SK-N-SH (cell line): ENCODE measurements around the gene POU2AF1.

Experiments used
- ELF1 ChIP-seq: IDR thresholded peaks from 2 replicates; pipeline ENCODE4 v1.4.0; 2012
- EP300 ChIP-seq, 2 experiments: IDR thresholded peaks; 2 replicates each; pipeline versions ENCODE4 v1.4.0 to v1.6.1; 2012; ENCODE audit warnings: borderline replicate concordance in 1 of 2, low read depth in 1 of 2, low read length in 1 of 2
- FOXM1 ChIP-seq: IDR thresholded peaks from 2 replicates; pipeline ENCODE4 v1.4.0; 2012; ENCODE audit warnings: low read depth, mild to moderate bottlenecking
- GABPA ChIP-seq: IDR thresholded peaks from 2 replicates; pipeline ENCODE4 v1.4.0; 2012; ENCODE audit warnings: low read depth, mild to moderate bottlenecking
- JUND ChIP-seq: IDR thresholded peaks from 2 replicates; pipeline ENCODE4 v1.4.0; 2012
- NRF1 ChIP-seq: IDR thresholded peaks from 2 replicates; pipeline ENCODE4 v1.6.1; 2012; ENCODE audit warnings: low read depth, mild to moderate bottlenecking, low read length
- POLR2AphosphoS5 ChIP-seq: IDR thresholded peaks from 2 replicates; pipeline ENCODE4 v1.6.1; 2012; ENCODE audit warnings: low read depth, low read length
- RXRA ChIP-seq: IDR thresholded peaks from 2 replicates; pipeline ENCODE4 v1.4.0; 2012; ENCODE audit warnings: low read depth, mild to moderate bottlenecking, borderline replicate concordance
- TAF1 ChIP-seq: IDR thresholded peaks from 2 replicates; pipeline ENCODE4 v1.6.1; 2012; ENCODE audit warnings: low read depth, mild to moderate bottlenecking, low read length, moderate library complexity, borderline replicate concordance
- TCF12 ChIP-seq: IDR thresholded peaks from 2 replicates; pipeline ENCODE4 v1.4.0; 2012
- TF ChIP-seq, protein P1 (sequence below): fragments of 200-600 bp; sonication (generic); IDR thresholded peaks from 2 replicates; pipeline ENCODE4 v1.6.1; 2017; ENCODE audit warnings: antibody characterized with exemption, mild to moderate bottlenecking, moderate library complexity
- TF ChIP-seq, protein P2 (sequence below): fragments of 150-350 bp; IDR thresholded peaks from 2 replicates; pipeline ENCODE4 v1.6.1; 2017; ENCODE audit warnings: antibody characterized with exemption, low read length, low read depth, borderline replicate concordance
- TF ChIP-seq, protein P3 (sequence below): IDR thresholded peaks from 2 replicates; pipeline ENCODE4 v1.4.0; 2012; ENCODE audit warnings: low read depth, borderline replicate concordance

DNA sequence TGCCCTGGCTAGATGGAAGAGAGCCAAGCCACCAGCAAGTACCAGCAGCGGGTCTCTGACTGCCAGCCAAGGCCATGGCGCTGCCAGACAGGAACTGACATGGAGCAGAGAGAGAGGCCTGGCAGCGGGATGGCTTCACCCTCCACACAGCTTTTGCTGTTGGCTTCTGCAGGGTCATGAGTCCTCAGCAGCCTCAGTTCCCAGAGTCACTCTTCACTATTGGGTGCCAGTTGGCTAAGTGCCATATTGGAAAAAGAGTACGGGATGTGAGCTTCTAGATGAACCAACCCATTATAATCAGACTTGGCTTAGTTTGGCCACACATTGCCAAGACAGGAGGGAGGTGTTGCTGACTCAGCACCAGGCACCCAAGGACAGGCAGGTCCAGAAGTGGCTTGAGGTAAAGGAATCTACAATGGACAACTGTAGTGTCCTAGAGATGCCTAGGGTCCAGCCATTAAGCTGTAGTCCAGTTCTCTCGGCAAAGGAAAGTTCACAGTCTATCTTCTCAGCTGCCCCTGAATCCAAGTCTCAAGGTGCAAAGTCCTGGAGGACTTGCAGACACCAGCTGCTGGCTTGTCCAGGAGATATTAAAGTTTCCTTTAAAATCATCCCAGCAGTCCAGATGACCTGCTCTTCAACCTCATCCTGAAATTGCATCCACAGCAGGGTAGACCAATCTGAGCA is 40.7 kb upstream of the POU2AF1 start:
- no peak for TF ChIP-seq EP300 (IDR thresholded peaks at IDR 0.05; ENCODE audit: borderline replicate concordance in 1 of 2, low read depth in 1 of 2, low read length in 1 of 2)
- TF ChIP-seq, protein P1, sequence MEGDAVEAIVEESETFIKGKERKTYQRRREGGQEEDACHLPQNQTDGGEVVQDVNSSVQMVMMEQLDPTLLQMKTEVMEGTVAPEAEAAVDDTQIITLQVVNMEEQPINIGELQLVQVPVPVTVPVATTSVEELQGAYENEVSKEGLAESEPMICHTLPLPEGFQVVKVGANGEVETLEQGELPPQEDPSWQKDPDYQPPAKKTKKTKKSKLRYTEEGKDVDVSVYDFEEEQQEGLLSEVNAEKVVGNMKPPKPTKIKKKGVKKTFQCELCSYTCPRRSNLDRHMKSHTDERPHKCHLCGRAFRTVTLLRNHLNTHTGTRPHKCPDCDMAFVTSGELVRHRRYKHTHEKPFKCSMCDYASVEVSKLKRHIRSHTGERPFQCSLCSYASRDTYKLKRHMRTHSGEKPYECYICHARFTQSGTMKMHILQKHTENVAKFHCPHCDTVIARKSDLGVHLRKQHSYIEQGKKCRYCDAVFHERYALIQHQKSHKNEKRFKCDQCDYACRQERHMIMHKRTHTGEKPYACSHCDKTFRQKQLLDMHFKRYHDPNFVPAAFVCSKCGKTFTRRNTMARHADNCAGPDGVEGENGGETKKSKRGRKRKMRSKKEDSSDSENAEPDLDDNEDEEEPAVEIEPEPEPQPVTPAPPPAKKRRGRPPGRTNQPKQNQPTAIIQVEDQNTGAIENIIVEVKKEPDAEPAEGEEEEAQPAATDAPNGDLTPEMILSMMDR, result no peak
- TF ChIP-seq POLR2AphosphoS5, result no peak
- TF ChIP-seq, protein P2, sequence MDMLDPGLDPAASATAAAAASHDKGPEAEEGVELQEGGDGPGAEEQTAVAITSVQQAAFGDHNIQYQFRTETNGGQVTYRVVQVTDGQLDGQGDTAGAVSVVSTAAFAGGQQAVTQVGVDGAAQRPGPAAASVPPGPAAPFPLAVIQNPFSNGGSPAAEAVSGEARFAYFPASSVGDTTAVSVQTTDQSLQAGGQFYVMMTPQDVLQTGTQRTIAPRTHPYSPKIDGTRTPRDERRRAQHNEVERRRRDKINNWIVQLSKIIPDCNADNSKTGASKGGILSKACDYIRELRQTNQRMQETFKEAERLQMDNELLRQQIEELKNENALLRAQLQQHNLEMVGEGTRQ, result no peak
- TF ChIP-seq, protein P3, sequence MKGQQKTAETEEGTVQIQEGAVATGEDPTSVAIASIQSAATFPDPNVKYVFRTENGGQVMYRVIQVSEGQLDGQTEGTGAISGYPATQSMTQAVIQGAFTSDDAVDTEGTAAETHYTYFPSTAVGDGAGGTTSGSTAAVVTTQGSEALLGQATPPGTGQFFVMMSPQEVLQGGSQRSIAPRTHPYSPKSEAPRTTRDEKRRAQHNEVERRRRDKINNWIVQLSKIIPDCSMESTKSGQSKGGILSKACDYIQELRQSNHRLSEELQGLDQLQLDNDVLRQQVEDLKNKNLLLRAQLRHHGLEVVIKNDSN, result no peak
- no peak for TF ChIP-seq NRF1
- no peak for TF ChIP-seq JUND
- TF ChIP-seq FOXM1, result no peak
- TF ChIP-seq GABPA, result no peak
- no peak for TF ChIP-seq ELF1
- TF ChIP-seq RXRA, result no peak
- TF ChIP-seq TAF1, result no peak
- TF ChIP-seq TCF12, result no peak
